Measurements from ENCODE around the gene RGS7.
"Not testable (repeated sequence)": the region's sequence is repeated elsewhere in the genome, so short reads cannot be mapped to it uniquely, and the experiment has no call there.

Gene RGS7

DNA sequence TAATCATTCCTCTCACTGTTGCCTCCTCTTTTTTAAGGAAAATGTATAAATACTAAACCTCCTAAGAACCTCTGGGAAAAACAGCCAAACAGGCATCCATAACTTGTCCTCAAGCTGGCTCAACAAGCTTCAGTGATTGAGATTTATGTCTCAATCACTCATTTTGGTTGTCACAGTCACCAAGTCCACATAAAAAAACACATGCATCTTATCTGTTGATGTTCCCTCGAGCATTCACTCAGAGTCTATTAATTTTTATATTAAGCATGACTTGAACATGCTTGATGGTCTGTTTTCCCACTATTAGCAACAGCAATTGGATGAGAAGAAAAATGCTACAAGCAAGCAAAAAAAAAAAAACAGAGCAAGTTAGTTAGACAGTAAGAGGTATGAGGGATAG lies 254.3 kb downstream of the RGS7 start:
- DNase-seq (ENCODE audit: extremely low read depth, low read depth): no peak
- no peak for TF ChIP-seq CTCF (IDR thresholded peaks at IDR 0.05; ENCODE audit: low read depth, low read length)

- no peak for DNase-seq (ENCODE audit: extremely low read depth, low read depth)
- TF ChIP-seq CTCF (IDR thresholded peaks at IDR 0.05; ENCODE audit: low read depth, low read length): no peak
Measured at GRCh38 chr1:241101622-241102021, 255.4 kb downstream of the RGS7 start.

DNA sequence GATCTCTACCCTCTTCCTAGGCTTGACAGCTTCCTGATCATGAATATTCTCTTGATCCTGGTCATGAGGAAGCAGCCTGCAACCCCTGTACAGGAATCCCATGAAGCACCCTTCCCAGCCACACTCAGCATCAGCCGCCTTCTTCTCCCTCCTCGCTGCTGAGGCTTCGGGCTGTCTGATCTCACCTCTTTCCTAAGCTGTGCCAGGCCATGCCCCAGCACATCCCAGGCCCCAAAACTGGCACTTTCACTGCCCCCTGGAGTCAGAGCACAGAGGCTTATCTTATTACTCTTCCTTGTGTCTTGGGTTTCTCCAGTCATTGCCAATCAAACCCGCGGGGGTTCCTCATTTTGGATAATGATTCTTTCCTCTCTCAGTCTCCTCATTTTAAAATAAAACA lies 259.5 kb downstream of the RGS7 start:
- TF ChIP-seq CTCF (IDR thresholded peaks at IDR 0.05; ENCODE audit: low read depth, low read length): no peak
- DNase-seq (ENCODE audit: extremely low read depth, low read depth): no peak

DNA sequence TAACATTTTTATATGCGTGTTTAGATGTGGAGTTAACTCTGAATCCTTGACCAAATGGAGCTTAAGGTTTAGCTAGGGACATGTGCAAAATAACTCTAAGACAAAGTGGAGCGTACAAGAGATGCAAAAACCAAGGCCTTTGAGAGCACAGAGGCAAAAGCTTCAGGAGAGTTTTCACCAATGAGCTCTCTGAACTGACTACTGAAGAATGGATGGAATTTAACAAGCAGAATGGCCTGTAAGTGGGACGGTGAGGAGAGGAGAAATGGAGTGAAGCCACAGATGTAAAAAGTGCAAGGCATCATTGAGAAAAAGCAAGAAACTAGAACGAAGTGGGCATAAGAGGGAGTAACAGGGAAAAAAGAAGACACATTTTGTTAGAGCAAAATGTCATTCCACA lies 260.0 kb downstream of the RGS7 start:
- no peak for TF ChIP-seq CTCF (IDR thresholded peaks at IDR 0.05; ENCODE audit: low read depth, low read length)
- DNase-seq (ENCODE audit: extremely low read depth, low read depth): no peak

- DNase-seq (ENCODE audit: extremely low read depth, low read depth): no peak
- no peak for TF ChIP-seq CTCF (IDR thresholded peaks at IDR 0.05; ENCODE audit: low read depth, low read length)
Measured at GRCh38 chr1:241095847-241096246, 261.2 kb downstream of the RGS7 start.

GRCh38 chr1:241090798-241091197 lies 266.2 kb downstream of the RGS7 start:
- TF ChIP-seq CTCF (IDR thresholded peaks at IDR 0.05; ENCODE audit: low read depth, low read length): no peak
- DNase-seq (ENCODE audit: extremely low read depth, low read depth): no peak

DNA sequence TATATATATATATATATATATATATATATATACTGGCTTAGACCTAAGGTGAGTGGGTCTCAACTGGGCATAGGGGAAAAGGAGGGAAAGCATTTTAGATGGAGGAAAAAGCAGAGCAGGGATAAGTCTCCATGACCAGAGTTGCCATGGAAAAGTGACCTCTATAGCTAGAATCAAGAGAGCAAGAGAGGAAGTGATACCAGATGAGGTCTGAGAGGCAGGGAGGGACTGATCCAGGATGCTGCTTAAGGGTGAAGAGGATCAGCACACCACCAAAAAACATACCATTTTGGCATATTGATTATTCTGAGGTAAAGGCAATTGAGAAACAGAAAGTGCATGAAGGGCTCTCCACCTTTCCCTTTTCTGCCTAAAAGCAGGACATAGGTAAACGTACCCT lies 267.9 kb downstream of the RGS7 start:
- DNase-seq (ENCODE audit: extremely low read depth, low read depth): not testable (repeated sequence)

- not testable (repeated sequence) for DNase-seq (ENCODE audit: extremely low read depth, low read depth)
Measured at GRCh38 chr1:241088075-241088474, 268.9 kb downstream of the RGS7 start.

DNA sequence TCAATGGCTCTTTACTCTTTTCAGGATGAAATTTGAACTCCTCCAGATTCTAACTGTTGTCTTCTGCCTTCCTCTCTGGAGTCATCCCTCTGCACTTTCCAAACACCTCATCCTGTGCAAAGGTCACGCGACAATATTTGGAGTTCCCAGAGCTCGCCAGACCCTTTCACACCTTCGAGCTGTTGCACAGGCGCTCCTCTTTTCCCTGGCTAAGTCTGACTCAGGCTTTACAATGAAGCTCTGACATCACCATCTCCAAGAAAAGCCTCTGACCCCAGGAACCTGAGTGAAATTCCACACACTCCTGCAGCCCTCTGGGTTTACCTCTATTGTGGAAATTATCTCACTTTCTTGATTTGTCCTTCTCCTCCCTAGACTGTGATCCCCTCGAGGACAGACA lies 270.3 kb downstream of the RGS7 start:
- no peak for DNase-seq (ENCODE audit: extremely low read depth, low read depth)
- TF ChIP-seq CTCF (IDR thresholded peaks at IDR 0.05; ENCODE audit: low read depth, low read length): no peak
